Measurements from ENCODE around the gene MYOZ1.

Gene MYOZ1

DNA sequence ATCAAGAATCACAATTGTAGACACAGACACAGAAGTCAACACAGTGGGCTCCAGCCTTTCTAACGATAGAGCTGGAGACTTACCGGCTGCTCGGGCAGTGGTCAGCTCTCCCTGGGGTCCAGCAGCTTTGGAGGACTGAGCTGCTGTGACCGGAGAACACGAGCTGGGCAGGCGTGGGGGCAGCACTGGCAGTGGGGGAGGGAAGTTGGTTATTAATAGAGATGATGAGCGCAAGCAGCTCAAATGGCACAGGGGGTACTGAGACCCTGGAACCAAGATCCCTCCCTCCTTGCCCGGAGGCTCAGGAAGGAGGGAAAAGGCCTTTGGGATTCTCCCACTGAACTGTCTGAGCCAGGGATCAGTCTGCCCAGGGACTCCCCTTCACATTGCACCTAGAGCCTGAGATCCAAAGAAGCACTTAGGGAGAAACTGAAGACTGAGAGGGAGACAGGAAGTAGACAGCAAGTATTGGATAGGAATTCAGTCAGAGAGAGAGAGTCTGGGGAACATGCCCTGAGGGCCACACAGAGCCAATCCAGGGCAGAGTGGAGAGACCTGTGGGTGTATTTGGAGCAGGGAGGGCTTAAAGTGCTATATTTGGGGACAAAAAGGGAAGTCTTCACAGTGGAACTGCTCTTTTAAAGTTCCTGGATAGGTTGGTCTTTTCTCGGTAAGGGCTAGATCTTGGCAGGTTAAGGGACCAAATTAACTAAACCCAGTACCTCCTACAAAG is at the start of gene MYOZ1:
TSS of gene MYOZ1 (minus strand) at position 147 of the 733 bp plus-strand sequence. CDS start 1,457 bp downstream, outside the sequence.
- no peak for TF ChIP-seq GATA3 (IDR thresholded peaks at IDR 0.05; ENCODE audit: low read depth, low read length)
- TF ChIP-seq GATA2 (IDR thresholded peaks at IDR 0.05; ENCODE audit: low read depth, low read length) = no peak

GRCh38 chr10:73655990-73656298 is 14.7 kb upstream of the MYOZ1 start, which contains the start of gene SYNPO2L:
SYNPO2L (minus strand) TSS chr10:73656029; CDS start chr10:73655922, 107 bp downstream.
- no peak for TF ChIP-seq GATA3 (IDR thresholded peaks at IDR 0.05; ENCODE audit: low read depth, low read length)
- no peak for TF ChIP-seq GATA2 (IDR thresholded peaks at IDR 0.05; ENCODE audit: low read depth, low read length)

- no peak for TF ChIP-seq GATA2 (IDR thresholded peaks at IDR 0.05; ENCODE audit: low read depth, low read length)
- no peak for TF ChIP-seq GATA3 (IDR thresholded peaks at IDR 0.05; ENCODE audit: low read depth, low read length)
These were observed 14.1 kb upstream of the MYOZ1 start for GRCh38 chr10:73655257-73655989.

DNA sequence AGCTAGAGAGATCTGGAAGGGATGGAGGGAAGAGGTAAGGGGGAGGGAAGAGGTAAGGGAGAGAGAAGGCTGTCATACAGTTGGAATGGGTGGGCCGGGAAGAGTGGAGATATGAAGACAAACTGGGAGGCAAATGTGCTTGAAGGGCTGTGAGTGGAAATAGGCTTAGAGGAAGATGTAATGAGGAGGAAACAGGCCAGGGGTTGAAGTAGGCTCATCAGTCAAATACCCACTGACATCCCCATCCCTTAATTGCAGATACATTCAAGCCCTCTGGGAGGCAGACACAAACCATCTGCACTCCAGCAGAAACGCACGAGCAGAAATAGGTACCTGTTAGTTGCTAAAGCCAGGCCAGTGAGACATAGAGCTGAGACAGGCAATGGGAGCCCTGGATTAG is 12.4 kb upstream of the MYOZ1 start:
- TF ChIP-seq GATA2 (IDR thresholded peaks at IDR 0.05; ENCODE audit: low read depth, low read length) (no peak), GATA3 (IDR thresholded peaks at IDR 0.05; ENCODE audit: low read depth, low read length) (no peak)

DNA sequence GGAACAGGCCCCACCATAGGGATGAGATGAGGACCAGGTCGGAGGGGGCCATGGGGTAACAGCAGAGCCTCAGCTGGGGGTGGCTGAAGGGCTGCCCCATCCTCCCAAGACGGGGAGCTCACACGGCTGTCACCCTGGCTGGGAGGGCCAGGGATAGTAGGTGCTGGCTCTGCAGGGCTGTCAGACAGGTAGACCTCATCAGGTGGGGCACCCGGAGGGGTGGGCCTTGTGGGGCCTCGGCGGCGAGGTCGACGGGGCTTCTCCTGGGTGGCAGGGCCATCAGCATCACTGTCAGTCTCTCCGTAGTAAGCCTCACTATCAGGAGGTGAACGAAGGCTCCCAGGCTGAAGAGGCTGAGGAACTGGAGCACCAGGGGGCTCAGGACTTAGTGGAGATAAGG is 11.9 kb upstream of the MYOZ1 start:
- TF ChIP-seq GATA3 (IDR thresholded peaks at IDR 0.05; ENCODE audit: low read depth, low read length) (no peak), GATA2 (IDR thresholded peaks at IDR 0.05; ENCODE audit: low read depth, low read length) (no peak)

GRCh38 chr10:73650537-73651331 is 9.5 kb upstream of the MYOZ1 start:
- TF ChIP-seq GATA3 (IDR thresholded peaks at IDR 0.05; ENCODE audit: low read depth, low read length) (no peak), GATA2 (IDR thresholded peaks at IDR 0.05; ENCODE audit: low read depth, low read length) (no peak)

DNA sequence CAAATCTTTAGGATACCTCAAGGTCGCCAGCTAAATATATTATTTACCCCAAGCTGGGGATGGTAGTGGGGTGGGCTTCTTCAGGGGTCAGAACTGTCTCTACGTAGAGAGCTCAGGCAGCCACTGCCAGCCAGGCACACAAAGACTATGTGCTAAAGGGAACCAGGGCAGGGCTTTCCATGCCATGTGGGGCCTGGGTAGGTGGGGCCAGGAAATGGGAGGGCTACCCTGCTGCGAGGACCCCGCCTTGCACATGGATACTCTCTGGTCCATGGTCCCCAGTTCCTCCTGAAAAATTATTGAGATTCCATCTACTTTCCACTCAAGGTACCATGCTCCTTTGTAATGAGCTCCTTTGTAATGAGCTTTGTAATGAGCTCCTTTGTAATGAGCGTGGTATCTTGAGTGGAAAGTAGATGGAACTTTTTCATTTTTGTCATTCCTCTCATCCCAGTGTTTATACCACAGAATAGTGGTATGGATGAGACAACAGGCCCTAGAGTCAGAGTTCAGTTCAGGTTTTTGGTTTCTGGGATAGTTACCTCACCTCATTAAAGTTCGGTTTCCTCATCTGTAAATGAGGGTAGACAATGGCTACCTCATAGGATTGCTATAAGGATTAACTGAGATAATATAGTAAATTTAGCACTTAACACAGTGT is 8.7 kb upstream of the MYOZ1 start:
- no peak for TF ChIP-seq GATA3 (IDR thresholded peaks at IDR 0.05; ENCODE audit: low read depth, low read length)
- no peak for TF ChIP-seq GATA2 (IDR thresholded peaks at IDR 0.05; ENCODE audit: low read depth, low read length)

DNA sequence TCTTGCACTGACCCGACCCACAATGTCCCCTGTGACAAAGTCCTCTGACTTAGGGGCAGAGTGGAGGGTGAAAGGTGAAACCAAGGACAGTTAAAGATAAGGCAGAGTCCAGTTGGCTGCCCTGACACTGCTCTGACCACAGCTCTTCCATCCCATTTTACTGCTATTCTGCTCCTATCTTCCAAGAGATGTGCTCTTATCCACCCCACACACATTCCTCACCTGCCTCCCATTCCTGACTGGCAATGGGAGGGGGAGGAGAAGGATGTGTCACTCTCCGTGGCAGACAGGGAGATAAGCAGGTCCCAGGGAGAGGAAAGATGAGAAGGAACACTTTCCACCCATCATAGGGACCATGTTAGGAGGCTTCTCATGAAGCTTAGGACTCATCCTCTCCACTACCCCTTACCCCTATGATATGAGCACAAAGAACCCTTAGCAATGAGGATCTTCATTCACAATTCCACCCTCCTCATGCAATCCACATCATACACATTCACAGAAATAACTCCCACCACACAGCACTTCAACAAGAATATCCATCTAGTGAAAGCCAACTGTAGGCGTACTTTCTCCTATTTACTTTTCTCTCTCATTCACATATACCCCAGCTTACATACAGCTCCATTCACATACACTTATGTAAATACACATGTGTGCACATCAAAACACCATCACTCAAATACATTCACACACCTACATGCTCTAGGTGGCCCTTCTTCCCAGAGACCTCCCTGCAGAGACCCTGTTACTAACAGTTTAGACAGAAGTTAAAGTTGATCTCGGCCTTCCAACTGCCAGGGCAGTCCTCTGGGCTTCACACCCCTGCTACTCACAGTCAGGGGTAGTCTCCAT is 7.9 kb upstream of the MYOZ1 start:
- TF ChIP-seq GATA3 (IDR thresholded peaks at IDR 0.05; ENCODE audit: low read depth, low read length) = no peak
- no peak for TF ChIP-seq GATA2 (IDR thresholded peaks at IDR 0.05; ENCODE audit: low read depth, low read length)

- TF ChIP-seq GATA2 (IDR thresholded peaks at IDR 0.05; ENCODE audit: low read depth, low read length) (no peak), GATA3 (IDR thresholded peaks at IDR 0.05; ENCODE audit: low read depth, low read length) (no peak)
These were observed 6.8 kb upstream of the MYOZ1 start for GRCh38 chr10:73647875-73648651.

DNA sequence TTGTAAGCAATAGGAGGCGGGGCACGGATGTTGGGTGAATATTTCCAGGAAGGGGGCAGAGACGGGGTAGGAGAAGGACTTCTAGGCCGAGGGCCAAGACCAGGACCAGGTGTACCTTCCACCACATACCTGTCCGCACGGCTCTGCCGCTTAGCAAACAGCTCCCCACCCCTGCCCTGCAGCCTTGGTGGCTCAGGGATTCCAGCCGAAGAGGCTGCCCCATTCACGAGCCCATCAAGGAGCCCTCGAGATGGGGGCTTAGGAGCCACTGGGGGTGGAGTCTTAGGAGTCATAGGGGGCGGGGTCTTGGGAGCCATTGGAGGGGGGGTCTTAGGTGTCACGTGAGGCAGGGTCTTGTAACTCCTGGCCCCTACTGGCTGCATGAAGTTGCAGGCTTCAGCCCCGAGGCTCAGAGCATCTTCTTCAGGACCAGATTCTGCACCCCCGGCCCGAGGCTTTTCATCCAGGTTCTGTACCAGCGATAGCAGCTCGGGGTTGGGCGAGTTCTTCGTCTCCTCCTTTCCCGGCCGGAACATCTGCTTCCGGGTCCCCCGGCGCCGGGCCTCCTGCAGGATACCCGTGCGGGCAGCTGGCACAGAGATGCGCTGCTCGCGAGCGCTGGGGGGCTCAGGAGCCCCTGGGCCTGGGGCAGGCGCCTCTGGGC is 6.1 kb upstream of the MYOZ1 start:
- TF ChIP-seq GATA2 (IDR thresholded peaks at IDR 0.05; ENCODE audit: low read depth, low read length) (no peak), GATA3 (IDR thresholded peaks at IDR 0.05; ENCODE audit: low read depth, low read length) (no peak)

- TF ChIP-seq GATA3 (IDR thresholded peaks at IDR 0.05; ENCODE audit: low read depth, low read length) = no peak
- no peak for TF ChIP-seq GATA2 (IDR thresholded peaks at IDR 0.05; ENCODE audit: low read depth, low read length)
These were observed 5.3 kb upstream of the MYOZ1 start for GRCh38 chr10:73646598-73647041.

- TF ChIP-seq GATA3 (IDR thresholded peaks at IDR 0.05; ENCODE audit: low read depth, low read length) (no peak), GATA2 (IDR thresholded peaks at IDR 0.05; ENCODE audit: low read depth, low read length) (no peak)
These were observed 4.0 kb upstream of the MYOZ1 start for GRCh38 chr10:73645251-73645650.
